PC-3 (cell line): ENCODE measurements around the gene FLYWCH2. TPM values are rescaled to one million over a fixed set of nuclear protein-coding genes. Genes with fewer than 3 reads are reported as not detected.

Experiments used
- ATAC-seq: fragments of 200-7000 bp; cut with Tn5 transposase; 2 replicates; pipeline ENCODE4 v1.9.1; 2020; ENCODE audit warnings: mild to moderate bottlenecking, moderate library complexity
- BruUV-seq: library from RNA; stranded (reverse); fragments of 400-500 nt; replicated peaks from 2 replicates; lab custom pipeline; 2021; lab: Mats Ljungman, UMichigan
- CTCF ChIA-PET: fragments of 300-600 bp; sonication (Branson Sonifier 250); formaldehyde crosslinking; loops from one replicate; lab custom pipeline; 2022; ENCODE audit warnings: antibody characterized with exemption; lab: Charles Lee
- POLR2A ChIA-PET: fragments of 300-600 bp; sonication (Branson Sonifier 250); formaldehyde crosslinking; loops from one replicate; lab custom pipeline; 2022; ENCODE audit warnings: antibody characterized with exemption; ENCODE audit not compliant: unreplicated experiment; lab: Charles Lee
- DNase-seq: peaks from one replicate; pipeline ENCODE4 v3.0.0-alpha.2; 2015
- H2AFZ ChIP-seq: fragments of 300-600 bp; sonication (generic); 2 replicates; pipeline ENCODE4 v1.6.0; 2016; ENCODE audit warnings: antibody characterized with exemption, low read length
- H3F3A ChIP-seq: fragments of 300-600 bp; sonication (generic); one replicate; pipeline ENCODE4 v1.6.0; 2017; ENCODE audit warnings: antibody characterized with exemption, low read length, control low read depth, mild to moderate bottlenecking; ENCODE audit not compliant: unreplicated experiment
- H3K27ac ChIP-seq: fragments of 300-600 bp; sonication (generic); 2 replicates; pipeline ENCODE4 v1.5.1; 2016; ENCODE audit warnings: mild to moderate bottlenecking, low read length
- H3K27me3 ChIP-seq: fragments of 300-600 bp; sonication (generic); 2 replicates; pipeline ENCODE4 v1.6.1; 2016; ENCODE audit warnings: low read length, mixed read lengths
- H3K36me3 ChIP-seq: fragments of 300-600 bp; sonication (generic); 2 replicates; pipeline ENCODE4 v1.6.1; 2016; ENCODE audit warnings: low read depth, mixed run types, low read length, mixed read lengths
- H3K4me1 ChIP-seq: fragments of 300-600 bp; sonication (generic); 2 replicates; pipeline ENCODE4 v1.5.1; 2016; ENCODE audit warnings: low read length; ENCODE audit not compliant: insufficient read depth
- H3K4me2 ChIP-seq: fragments of 300-600 bp; sonication (generic); 2 replicates; pipeline ENCODE4 v1.6.0; 2016; ENCODE audit warnings: low read length
- H3K4me3 ChIP-seq: fragments of 300-600 bp; sonication (generic); 2 replicates; pipeline ENCODE4 v1.5.1; 2016; ENCODE audit warnings: mild to moderate bottlenecking, low read length, mixed read lengths
- H3K79me2 ChIP-seq: fragments of 300-600 bp; sonication (generic); 2 replicates; pipeline ENCODE4 v1.6.1; 2017; ENCODE audit warnings: low read length, mixed read lengths
- H3K9ac ChIP-seq: fragments of 300-600 bp; sonication (generic); 2 replicates; pipeline ENCODE4 v1.6.0; 2016; ENCODE audit warnings: mild to moderate bottlenecking, low read length
- H3K9me2 ChIP-seq: fragments of 300-600 bp; sonication (generic); replicated peaks from 2 replicates; pipeline ENCODE4 v1.6.1; 2016; ENCODE audit warnings: mixed run types, low read length, mixed read lengths
- H3K9me3 ChIP-seq: fragments of 300-600 bp; sonication (generic); 2 replicates; pipeline ENCODE4 v1.6.1; 2016; ENCODE audit warnings: low read length, mixed read lengths
- H4K20me1 ChIP-seq: fragments of 300-600 bp; sonication (generic); 2 replicates; pipeline ENCODE4 v1.6.1; 2016; ENCODE audit warnings: low read length, mixed read lengths
- CTCF ChIP-seq: fragments of 300-600 bp; sonication (generic); conservative IDR thresholded peaks from 2 replicates; pipeline ENCODE4 v1.5.1; 2017; ENCODE audit warnings: antibody characterized with exemption, low read depth, mild to moderate bottlenecking, low read length
- EZH2 ChIP-seq: fragments of 300-600 bp; sonication (generic); IDR thresholded peaks from one replicate; pipeline ENCODE4 v1.6.1; 2017; ENCODE audit warnings: antibody characterized with exemption, mild to moderate bottlenecking, low read length; ENCODE audit not compliant: unreplicated experiment
- EZH2phosphoT487 ChIP-seq: fragments of 300-600 bp; sonication (generic); IDR thresholded peaks from 2 replicates; pipeline ENCODE4 v1.6.1; 2018; ENCODE audit warnings: mild to moderate bottlenecking, antibody characterized with exemption, low read length, borderline replicate concordance
- intact Hi-C: fragments of 100-400 bp; cut with micrococcal nuclease; formaldehyde crosslinking; loops from 2 replicates; pipeline ENCODE4 v1.9.0; 2023
- total RNA-seq: library from RNA; depleted of rRNA; stranded (reverse); fragments of >200 nt; gene quantifications from 2 replicates; pipeline ENCODE4 v1.2.3, GENCODE V29; 2014

FLYWCH2 gene
- total RNA-seq, 1 experiment from 2014 or later = 100 TPM

DNA sequence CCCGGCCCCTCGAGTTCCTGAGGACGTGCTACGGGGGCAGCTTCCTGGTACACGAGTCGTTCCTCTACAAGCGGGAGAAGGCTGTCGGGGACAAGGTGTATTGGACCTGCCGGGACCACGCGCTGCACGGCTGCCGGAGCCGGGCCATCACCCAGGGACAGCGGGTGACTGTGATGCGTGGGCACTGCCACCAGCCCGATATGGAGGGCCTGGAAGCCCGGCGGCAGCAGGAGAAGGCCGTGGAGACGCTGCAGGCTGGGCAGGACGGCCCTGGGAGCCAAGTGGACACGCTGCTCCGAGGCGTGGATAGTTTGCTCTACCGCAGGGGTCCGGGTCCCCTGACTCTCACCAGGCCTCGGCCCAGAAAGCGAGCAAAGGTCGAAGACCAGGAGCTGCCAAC is 50.1 kb downstream of the FLYWCH2 start:
- TF ChIP-seq EZH2 (no peak), CTCF (no peak), EZH2phosphoT487 (no peak)
- no peaks in the 10 kb centered on the region for H3F3A ChIP-seq
- H3K4me3 ChIP-seq = no peak overlapping the region
- no peak for DNase-seq
- H3K79me2 ChIP-seq = no peaks in the 10 kb centered on the region
- H3K9ac ChIP-seq = no peak overlapping the region
- ATAC-seq = no peak
- H3K9me3 ChIP-seq = no peaks in the 10 kb centered on the region
- H3K4me2 ChIP-seq = no peak overlapping the region
- no TSS peak for BruUV-seq
- intact Hi-C loops = no loop called here
- no peaks in the 10 kb centered on the region for H4K20me1 ChIP-seq
- H3K4me1 ChIP-seq = no peaks in the 10 kb centered on the region
- ChIA-PET CTCF (no interaction called here), POLR2A (no interaction called here)
- no peak overlapping the region for H2AFZ ChIP-seq
- H3K27me3 ChIP-seq = no peaks in the 10 kb centered on the region
- H3K27ac ChIP-seq = no peak overlapping the region
- no peaks in the 10 kb centered on the region for H3K36me3 ChIP-seq
- H3K9me2 ChIP-seq = no peaks in the 10 kb centered on the region

DNA sequence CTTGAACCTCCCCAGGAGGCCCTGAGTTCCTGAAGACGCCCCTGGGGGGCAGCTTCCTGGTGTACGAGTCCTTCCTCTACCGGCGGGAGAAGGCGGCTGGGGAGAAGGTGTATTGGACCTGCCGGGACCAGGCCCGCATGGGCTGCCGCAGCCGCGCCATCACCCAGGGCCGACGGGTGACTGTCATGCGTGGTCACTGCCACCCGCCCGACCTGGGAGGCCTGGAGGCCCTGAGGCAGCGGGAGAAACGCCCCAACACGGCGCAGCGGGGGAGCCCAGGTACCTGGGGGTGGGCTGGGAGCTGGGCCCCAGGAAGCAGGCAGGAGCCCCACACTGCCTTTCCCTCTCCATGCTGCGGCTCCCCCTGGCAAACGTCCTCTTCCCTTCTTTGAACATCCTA is 50.7 kb downstream of the FLYWCH2 start:
- intact Hi-C loops = no loop called here
- Histone ChIP-seq H3F3A (no peaks in the 10 kb centered on the region), H3K9me2 (no peaks in the 10 kb centered on the region), H3K79me2 (no peaks in the 10 kb centered on the region), H4K20me1 (no peaks in the 10 kb centered on the region), H3K36me3 (no peaks in the 10 kb centered on the region), H3K9ac (no peak overlapping the region), H3K27ac (no peak overlapping the region), H3K4me1 (no peaks in the 10 kb centered on the region), H3K4me3 (no peak overlapping the region), H3K4me2 (no peak overlapping the region), H2AFZ (no peak overlapping the region), H3K9me3 (no peaks in the 10 kb centered on the region), H3K27me3 (no peaks in the 10 kb centered on the region)
- TF ChIP-seq EZH2phosphoT487 (no peak), CTCF (no peak), EZH2 (no peak)
- BruUV-seq = no TSS peak
- ChIA-PET POLR2A (no interaction called here), CTCF (no interaction called here)
- ATAC-seq (no peak), DNase-seq (no peak)

DNA sequence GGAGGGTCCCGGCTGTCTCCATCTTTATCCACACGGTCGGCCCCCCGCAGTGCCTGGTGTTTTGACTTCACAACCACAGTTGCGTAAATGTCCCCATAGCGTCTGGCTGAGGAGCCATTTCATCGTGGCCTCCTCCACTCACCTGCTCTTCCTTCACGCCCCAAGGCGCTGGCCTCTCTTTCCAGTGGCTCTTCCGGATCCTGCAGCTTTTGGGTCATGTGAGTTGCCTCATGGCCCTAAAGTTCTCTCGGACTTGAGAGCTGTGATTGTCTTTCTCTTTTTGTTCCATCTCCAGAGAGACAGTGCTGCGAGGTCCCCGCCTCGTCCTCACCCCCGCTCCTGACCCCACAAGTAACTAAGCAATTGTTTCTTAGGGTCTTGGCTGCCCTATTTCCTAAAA is 51.4 kb downstream of the FLYWCH2 start:
- POLR2A ChIA-PET = no interaction called here
- TSS peak; percentile 21 for BruUV-seq

More for the DNA sequence above, 51.4 kb downstream of the FLYWCH2 start:
- no peaks in the 10 kb centered on the region for H3K9me3 ChIP-seq
- no peak overlapping the region for H3K9ac ChIP-seq
- no peak for TF ChIP-seq EZH2
- TF ChIP-seq CTCF = no peak
- H3K4me1 ChIP-seq = no peaks in the 10 kb centered on the region
- no peak for ATAC-seq
- no peaks in the 10 kb centered on the region for H3K36me3 ChIP-seq
- no peaks in the 10 kb centered on the region for H3F3A ChIP-seq
- H3K79me2 ChIP-seq = no peaks in the 10 kb centered on the region
- no peaks in the 10 kb centered on the region for H3K9me2 ChIP-seq
- no peak overlapping the region for H3K4me2 ChIP-seq
- intact Hi-C loops = no loop called here
- CTCF ChIA-PET = no interaction called here
- no peaks in the 10 kb centered on the region for H3K27me3 ChIP-seq
- no peak overlapping the region for H2AFZ ChIP-seq
- no peak overlapping the region for H3K4me3 ChIP-seq
- H3K27ac ChIP-seq = no peak overlapping the region
- H4K20me1 ChIP-seq = no peaks in the 10 kb centered on the region
- DNase-seq = no peak
